ENCODE results near the gene UNC45B.
A peak's percentile ranks its signal among the peaks of the same experiment; 100 is the strongest.
"Not testable (repeated sequence)": the region's sequence is repeated elsewhere in the genome, so short reads cannot be mapped to it uniquely, and the experiment has no call there.

Gene UNC45B, protein sequence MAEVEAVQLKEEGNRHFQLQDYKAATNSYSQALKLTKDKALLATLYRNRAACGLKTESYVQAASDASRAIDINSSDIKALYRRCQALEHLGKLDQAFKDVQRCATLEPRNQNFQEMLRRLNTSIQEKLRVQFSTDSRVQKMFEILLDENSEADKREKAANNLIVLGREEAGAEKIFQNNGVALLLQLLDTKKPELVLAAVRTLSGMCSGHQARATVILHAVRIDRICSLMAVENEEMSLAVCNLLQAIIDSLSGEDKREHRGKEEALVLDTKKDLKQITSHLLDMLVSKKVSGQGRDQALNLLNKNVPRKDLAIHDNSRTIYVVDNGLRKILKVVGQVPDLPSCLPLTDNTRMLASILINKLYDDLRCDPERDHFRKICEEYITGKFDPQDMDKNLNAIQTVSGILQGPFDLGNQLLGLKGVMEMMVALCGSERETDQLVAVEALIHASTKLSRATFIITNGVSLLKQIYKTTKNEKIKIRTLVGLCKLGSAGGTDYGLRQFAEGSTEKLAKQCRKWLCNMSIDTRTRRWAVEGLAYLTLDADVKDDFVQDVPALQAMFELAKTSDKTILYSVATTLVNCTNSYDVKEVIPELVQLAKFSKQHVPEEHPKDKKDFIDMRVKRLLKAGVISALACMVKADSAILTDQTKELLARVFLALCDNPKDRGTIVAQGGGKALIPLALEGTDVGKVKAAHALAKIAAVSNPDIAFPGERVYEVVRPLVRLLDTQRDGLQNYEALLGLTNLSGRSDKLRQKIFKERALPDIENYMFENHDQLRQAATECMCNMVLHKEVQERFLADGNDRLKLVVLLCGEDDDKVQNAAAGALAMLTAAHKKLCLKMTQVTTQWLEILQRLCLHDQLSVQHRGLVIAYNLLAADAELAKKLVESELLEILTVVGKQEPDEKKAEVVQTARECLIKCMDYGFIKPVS

DNA sequence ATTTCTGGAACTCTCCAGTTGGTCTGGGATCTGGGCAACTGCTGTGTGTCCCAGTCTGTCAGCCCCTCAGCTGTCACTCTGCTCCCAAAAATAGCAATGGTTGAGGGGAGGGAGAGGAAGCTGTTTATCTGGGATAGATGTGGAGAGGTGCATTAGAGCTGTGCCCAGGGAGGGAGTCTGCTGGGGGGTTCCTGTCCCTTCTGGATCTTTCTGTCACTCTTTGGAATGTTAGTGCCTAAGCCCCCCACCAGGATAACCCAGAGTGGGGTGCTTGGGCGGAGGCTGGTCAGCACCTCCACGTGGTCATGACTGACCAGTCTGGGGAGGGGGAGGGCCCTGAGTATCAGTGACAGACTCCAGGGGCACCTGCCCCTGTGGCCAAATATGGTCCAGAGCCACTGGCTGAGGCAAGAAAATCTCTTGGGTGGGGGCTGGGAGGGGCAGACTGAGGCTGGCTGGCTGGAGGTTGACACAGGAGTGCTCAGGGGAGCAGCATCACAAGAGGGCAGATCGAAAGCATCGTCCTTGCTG is at the start of gene UNC45B:
TSS of gene UNC45B (plus strand) at position 443 of the 531 bp plus-strand sequence. CDS start 447 bp downstream, outside the sequence.
- no peak for DNase-seq

DNA sequence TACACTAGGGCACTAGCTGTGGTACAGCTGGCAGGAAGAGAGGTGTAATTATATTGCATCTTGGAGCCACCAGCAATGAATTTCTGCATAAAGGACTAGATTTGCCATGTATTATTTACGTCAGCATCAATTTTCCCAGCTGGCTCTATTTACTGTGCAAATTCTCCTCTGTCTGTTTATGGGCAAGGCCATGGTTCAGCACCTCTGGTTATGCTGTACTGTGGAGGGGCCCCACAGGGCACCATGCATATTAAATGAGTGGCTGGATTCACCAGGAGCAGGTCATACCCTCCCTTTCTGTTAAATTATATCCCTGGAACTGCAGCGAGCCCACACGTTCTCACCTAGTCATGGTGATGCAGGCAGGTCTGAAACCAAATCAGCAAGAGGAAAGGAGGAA is 47.7 kb upstream of the UNC45B start:
- no peak for DNase-seq

DNA sequence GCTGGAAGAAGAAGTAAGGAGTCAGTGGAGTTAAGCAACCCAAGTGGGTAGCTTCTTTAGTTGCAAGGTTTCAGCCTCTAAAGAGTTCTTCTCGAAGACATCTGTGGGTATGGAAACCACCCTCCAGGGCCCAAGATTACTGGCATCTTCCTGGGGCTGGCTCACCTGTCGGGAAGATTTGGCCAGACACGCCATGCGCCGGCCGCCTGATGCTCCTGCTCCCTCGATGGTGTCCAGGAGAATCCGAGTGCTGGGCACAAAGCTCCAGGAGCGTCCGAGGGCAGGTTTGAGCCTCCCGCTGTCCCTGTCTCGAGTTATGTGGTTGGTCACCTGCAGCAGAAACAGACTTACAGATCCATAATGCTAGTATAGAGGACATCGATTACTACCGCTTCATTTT is 46.6 kb upstream of the UNC45B start:
- no peak for DNase-seq

DNA sequence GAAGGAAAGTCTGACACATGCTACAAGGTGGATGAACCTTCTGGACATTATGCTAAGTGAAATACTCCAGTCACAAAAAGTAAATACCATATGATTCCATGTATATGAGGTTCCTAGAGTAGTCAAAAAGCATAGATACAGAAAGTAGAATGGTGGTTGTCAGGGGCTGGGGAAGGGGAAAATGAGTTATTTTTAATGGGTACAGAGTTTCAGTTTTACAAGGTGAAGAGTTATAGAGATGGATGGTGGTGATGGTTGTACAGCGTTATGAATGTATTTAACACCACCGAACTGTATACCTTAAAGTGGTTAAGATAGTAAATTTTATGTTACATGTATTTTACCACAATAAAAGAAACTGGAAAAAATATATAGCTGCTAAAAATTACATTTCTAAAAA is 45.9 kb upstream of the UNC45B start:
- no peak for DNase-seq

DNA sequence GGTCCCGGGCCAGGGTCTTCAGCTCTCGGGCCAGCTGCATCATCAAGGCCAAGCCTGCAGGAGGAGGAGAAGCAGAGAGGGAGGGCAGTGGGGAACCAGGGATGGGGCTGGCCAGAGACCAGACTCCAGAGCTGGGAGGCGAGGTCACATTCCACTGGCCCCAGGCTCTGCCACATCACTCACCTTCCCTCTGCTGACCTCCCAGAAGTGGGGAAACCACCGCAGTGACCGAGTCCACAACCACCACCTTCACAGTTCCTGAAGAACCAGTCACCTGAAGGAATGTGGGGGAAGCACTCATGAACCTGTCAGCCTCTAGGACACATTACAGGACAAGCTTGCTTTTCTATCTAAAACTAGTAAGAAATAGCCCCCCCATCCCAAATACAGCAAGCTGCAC is 44.3 kb upstream of the UNC45B start:
- DNase-seq, result no peak

DNA sequence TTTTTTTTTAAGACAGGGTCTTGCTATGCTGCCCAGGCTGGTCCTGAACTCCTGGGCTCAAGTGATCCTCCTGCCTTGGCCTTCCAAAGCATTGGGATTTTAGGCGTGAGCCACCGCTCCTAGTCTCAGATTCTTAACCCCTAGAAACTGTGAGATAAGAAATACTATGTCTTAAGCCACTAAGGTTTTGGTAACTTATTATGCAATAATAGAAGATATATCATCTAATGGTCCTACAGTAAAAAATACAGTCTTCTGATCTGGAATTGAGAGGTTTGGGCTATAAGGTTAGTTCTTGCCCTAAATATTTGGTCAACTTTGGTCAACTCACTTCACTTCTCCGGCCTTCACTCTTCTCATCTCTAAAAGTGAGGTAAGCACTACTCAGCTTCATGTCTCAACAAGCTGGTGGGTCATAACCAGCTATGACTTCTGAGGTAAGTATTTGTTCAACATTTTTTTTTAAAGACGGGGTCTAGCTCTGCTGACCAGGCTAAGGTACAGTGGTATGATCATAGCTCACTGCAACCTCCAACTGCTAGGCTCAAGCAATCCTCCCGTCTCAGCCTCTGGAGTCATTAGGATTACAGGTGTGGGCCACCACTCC is 42.7 kb upstream of the UNC45B start:
- no peak for DNase-seq

DNA sequence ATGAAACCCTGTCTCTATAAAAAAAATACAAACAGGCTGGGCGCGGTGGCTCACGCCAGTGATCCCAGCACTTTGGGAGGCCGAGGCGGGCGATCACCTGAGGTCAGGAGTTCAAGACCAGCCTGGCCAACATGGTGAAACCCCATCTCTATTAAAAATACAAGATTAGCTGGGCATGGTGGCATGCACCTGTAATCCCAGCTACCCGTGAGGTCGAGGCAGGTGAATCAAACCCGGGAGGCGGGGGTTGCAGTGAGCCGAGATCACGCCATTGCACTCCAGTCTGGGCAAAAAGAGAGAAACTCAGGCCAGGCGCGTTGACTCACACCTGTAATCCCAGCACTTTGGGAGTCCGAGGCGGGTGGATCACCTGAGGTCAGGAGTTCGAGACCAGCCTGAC is 36.8 kb upstream of the UNC45B start:
- DNase-seq, result not testable (repeated sequence)

DNA sequence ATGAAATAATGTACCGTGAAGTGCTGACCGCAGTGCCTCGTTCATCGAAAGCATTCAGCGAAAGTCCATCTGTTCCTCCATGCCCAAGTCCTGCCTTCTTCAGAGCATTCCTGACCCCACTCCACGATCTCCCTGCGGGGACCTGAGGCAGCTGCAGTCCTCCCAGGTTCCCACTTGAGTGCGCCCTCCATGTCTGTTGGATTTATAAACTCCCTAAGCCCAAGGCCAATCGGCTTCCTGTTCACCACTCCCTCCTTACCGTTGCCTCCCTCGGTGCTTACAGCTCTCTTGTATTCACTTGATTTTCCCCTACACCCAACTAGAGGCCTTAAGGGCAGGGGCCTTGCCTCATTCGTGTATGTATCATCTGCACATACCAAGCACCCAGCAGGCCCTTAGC is 30.8 kb upstream of the UNC45B start:
- DNase-seq, result no peak

DNA sequence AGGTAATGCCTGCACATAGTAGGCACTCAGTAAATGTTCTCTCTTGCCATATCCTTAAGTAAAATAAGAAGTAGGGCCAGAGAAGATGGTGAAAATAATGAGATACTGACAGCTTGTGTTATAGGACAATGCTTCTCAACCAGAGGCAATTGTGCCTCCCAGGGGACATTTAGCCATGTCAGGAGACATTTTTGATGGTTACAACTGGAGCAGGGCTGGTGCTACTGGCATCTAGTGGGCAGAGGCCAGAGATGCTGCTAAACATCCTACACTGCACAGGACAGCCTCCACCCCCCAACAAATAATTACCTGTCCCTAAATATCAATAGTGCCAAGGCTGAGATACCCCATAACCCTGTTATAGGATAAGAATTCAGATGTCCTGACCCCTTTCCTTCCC is 29.6 kb upstream of the UNC45B start:
- peak; percentile 73 for DNase-seq

DNA sequence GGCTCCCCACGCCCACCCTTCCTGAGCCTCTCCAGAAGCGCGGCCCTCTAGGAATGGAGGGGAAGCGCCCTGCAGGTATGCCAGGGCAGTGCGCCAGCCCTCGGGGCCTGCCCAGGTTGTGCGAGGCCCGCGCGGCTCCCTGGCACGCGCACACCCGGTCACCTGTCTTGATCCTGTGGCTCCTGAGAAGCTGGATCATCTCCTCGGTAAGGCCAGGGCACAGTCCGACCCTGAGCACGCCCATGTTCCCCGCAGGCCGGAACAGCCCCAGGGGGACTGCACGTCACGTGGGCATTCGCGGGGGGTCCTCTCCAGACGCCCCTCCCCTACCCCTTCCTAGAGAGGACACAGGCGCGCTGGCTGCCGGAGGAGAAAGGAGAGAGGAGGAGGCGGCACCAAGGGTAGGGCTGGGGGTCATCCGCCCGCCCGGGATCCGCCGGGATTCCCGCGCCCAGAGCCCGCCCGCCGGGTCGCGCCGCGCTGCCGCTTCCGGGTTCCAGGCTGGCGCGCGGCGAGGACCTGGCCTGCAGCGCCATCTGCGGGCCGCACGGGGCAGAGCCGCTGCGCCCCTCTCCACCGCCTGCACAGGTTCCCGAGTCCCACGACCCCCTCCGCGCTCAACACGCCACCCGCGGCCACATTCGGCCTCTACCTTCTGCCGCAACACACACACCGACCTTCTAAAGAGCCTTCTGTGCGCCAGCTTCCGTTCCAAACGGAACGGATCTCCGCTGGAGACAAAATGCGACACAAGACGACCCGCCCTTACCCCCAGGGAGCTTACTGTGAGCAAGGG is 28.0 kb upstream of the UNC45B start, which contains the start of gene RAD51D:
TSS of gene RAD51D (minus strand) at position 491 of the 796 bp plus-strand sequence. CDS start at position 244, 247 bp downstream.
- DNase-seq, result peak; percentile 92

DNA sequence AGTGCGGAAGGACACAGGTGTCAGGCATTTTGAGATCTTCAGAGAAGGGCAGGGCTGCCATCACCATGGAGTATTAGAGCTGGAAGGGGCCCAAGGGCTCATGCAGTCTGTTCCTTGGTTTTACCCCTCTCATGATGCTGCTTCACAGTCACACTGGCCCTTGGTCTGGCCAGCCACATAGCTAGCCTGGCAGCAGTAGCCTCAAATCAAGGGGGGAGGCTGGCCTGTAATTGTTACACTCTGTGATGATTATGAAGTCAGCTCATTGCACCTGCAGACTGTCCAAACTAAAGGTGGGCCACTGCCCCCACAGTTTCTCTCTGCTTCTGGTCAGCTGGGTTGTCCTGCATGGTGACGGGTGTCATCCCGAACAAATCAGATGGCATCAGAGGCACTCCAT is 26.3 kb upstream of the UNC45B start, which contains the start of gene FNDC8:
TSS of gene FNDC8 (plus strand) at position 301 of the 400 bp plus-strand sequence. CDS start at position 380, 79 bp downstream.
- DNase-seq, result no peak

DNA sequence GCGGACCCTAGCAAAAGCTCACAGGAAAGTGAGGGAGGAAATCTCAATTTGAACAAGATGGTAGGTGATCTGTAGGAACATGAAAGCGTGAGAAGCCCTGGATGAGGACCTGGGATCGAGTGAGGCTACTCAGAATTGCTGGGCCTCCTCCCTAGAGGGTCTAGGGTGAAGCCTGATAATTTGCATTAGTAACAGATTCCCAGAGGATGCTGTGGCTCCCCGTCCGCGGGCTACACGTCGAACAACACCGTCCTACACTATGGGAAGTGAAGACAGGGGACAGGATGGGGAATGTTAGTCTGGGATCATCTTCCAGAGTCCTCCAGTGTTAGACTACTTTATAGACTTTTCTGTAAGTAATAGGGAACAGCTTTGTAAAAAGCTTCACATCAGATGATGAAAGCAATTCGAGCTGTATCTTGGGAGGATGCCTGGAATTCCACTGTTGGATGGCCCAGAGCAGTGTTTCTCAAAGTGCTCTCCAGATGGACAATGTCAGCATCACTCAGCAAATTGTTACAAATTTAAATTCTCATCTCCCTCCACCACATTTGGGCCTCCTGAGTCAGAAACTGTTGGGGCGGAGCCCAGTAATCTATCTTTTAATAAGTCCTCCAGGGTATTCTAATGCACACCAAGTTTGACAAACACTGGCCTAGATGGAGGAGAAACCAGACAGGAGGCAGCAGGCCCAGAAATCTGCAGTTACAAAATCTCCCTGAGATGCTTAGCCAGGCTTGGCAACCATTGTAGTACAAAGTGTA is 19.7 kb upstream of the UNC45B start:
- no peak for DNase-seq

DNA sequence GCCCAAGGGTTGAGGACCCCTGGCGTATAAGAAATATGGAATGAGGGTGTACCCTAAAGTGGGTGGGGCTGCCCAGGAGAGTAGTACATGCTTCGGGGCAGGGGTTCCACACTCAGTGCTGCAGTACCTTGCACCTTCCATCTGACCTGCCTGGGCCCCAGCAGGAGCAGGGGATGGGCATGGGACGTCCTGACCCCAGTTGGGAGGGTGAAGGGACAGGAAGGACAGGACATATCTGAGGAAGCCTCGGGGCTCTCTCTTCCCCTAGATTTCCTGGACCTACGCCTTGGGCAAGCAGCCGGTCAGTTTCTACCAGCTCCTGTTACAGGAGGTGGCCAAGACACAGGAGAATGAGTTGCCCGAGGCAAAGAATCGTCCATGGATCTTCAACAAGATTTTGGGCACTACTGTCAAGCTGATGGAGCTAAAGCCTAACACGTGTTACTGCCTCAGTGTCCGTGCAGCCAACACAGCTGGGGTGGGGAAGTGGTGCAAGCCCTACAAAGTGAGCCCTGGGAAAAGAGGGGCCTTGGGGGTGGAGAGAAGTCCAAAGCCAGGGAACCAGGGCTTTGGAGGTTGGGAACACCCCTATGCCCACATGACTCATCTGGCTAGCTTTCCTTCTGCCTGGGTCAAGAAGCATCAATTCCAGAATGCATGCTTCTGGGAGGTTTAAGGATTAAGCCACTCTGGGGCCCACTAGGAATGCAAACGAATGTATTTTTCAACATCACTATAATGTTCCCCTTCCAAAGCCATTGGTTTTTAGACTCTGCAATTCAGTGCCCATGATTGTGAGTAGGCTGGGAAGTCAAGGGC is 18.3 kb upstream of the UNC45B start:
- DNase-seq, result no peak

DNA sequence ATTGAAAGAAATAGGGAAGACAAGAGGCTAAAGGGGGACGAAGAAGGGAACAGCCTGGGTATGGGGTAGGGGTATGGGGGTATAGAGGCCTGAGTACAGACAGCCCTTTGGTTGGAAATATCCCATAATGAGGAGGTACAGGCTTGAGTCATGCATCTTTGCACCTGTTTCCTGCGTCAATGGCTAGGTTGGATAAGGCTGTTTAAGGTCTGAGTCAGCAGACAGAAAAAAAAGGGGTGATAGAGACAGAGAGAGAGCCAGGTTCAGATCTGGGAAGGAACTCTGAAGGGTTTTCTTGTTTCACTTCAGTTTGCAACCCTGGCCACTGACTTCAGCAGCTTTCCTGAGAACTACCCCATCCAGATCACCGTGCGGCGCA is 17.7 kb upstream of the UNC45B start:
- DNase-seq, result no peak

DNA sequence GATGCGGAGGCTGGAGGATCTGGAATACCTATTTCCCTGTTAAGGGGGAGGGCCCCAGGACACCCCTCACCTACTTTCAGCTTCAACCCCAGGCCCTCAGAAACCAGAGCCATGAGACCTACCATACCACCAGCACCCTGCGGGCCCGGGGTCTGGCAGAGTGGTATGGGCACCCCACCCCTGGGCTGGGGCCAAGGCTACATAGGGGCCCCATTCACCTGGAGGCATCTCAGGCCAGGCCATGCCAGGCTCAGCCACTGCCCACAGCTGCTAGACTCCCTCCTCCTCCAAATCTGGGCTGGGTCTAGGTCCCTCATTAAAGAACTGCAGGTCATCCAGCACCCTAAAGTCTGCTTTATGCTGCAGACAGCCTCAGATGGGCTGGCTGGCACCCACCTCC is 17.2 kb upstream of the UNC45B start:
- DNase-seq, result no peak

DNA sequence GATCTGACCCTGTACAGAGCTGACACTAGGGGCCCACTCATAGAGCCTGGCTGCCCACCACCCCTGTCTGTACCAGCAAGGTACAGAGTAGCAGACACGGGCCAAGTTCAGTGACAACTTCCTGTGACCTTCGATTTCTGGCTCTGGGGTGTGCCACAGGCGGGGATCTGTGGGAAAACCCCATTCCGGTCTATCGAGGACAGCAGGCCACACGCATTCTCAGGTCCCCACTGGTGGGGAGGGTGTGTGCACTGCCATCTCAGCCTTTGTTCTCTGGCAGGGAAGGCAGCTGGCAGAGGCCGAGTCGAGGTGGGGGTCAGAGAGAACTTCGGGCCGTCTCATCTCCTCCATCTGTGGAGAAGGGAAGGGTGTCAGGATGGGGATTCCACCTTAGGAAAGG is 15.5 kb upstream of the UNC45B start:
- no peak for DNase-seq

DNA sequence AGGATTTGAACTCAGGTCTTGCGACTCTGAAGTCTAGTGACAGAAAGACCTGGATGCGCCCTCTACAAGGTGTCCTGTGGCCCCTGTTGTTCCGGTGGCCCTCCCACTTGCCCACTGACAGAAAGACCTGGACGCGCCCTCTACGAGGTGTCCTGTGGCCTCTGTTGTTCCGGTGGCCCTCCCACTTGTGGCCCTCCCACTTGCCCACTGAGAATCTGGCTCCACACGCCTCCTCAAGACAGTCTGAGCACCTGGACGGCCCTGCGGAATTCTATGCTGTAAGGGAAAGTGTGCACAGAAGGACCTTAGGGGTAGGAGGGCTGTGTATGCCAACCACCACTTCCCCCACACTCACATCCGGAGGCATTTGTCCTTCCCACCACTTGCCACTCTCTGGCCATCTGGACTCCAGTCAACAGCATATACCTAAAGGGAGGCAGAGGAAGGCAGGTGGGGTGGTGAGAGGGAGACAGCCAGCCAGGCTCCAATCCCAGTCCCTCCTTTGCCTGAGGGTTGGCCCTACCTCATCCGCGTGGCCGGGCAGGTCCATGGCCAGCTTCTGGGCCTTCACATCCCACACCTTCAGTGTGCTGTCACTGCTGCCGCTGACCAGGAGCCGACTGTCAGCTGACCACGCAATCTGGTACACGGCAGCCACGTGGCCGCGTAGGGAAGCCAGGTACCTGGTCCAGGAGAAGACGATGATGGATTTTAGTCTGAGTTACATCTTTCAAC is 14.6 kb upstream of the UNC45B start:
- no peak for DNase-seq

DNA sequence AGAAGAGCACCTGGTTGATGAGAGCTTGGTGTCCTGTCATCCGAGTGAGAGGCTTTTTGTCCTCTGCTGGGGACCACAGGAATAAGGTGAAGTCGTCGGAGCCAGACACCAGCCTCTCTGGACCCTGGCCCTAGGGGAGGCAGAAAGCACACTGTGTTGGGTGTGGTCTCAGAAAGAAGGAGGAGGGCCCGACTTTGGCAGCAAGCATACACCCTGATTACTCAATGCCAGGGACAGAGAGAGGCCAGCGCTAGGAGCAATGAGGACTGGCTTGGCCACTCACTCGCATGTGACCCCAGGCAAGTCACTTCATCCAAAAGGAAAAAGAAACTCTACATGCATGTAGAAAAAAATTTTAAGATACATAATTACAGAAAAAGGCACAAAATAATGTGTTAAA is 12.3 kb upstream of the UNC45B start:
- DNase-seq, result no peak

DNA sequence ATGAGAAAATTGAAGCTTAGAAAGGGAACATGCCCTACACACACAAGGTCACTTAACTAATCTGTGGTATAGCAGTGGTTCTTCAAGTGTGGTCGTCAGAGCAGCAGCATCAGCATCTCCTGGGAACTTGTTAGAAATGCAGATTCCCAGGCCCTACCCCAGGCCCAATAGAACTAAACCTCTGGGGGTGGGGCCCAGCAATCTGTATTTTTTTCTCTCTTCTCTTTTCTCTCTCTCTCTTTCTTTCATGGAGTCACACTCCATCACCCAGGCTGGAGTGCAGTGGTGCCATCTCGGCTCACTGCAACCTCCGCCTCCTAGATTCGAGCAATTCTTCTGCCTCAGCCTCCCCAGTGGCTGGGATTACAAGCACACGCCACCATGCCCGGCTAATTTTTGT is 9.4 kb upstream of the UNC45B start:
- no peak for DNase-seq

All from activated effector memory CD4-positive, alpha-beta T cell treated with anti-CD3 and anti-CD28 coated beads, Interleukin-2, amount 50 U/mL, for 16 hours (primary cell).